HEK293 (cell line): ENCODE results near the gene SPDYE4.

Experiments
- CTCF ChIA-PET: fragments of 350-600 bp; formaldehyde crosslinking; extraction: SDS; loops from one replicate; lab custom pipeline; 2021; ENCODE audit warnings: antibody characterized with exemption; lab: Yijun Ruan, JAX
- POLR2A ChIA-PET: fragments of 300-600 bp; formaldehyde crosslinking; extraction: SDS; loops from one replicate; lab custom pipeline; 2020; ENCODE audit warnings: antibody characterized with exemption, inconsistent platforms; lab: Yijun Ruan, JAX
- H3K27ac ChIP-seq: fragments of 200-500 bp; sonication (Bioruptor generic); 2 replicates; pipeline ENCODE4 v1.5.1; 2014; ENCODE audit warnings: low read depth, low read length, control low read depth, inconsistent platforms; ENCODE audit errors: extremely low read depth
- H3K36me3 ChIP-seq, 2 experiments: fragments of 200-500 bp in 1 of 2; sonication (Bioruptor generic) in 1 of 2; 1 replicate in 1 of 2; 2 replicates in 1 of 2; pipeline ENCODE4 v1.5.1; 2014 to 2017; ENCODE audit warnings: inconsistent platforms in 2 of 2, low read length in 2 of 2; ENCODE audit not compliant: control insufficient read depth in 2 of 2, insufficient read depth in 1 of 2
- H3K4me1 ChIP-seq: fragments of 200-500 bp; sonication (Bioruptor generic); 2 replicates; pipeline ENCODE4 v1.5.1; 2014; ENCODE audit warnings: mild to moderate bottlenecking, low read length, inconsistent platforms; ENCODE audit not compliant: control insufficient read depth, insufficient read depth
- H3K4me3 ChIP-seq: 2 replicates; pipeline ENCODE4 v1.5.1; 2011; ENCODE audit warnings: low read depth, mild to moderate bottlenecking, control low read depth, low read length, moderate library complexity
- H3K9me3 ChIP-seq: fragments of 200-500 bp; sonication (Bioruptor generic); 2 replicates; pipeline ENCODE4 v1.5.1; 2014; ENCODE audit warnings: low read depth, low read length, inconsistent platforms; ENCODE audit not compliant: control insufficient read depth, insufficient read depth
- MYNN ChIP-seq: fragments of 450-650 bp; formaldehyde crosslinking; IDR thresholded peaks from 2 replicates; pipeline ENCODE4 v1.5.1; 2016; ENCODE audit warnings: missing biosample characterization, missing genetic modification characterization, borderline replicate concordance
- REPIN1 ChIP-seq: fragments of 450-650 bp; formaldehyde crosslinking; IDR thresholded peaks from 2 replicates; pipeline ENCODE4 v1.5.1; 2017; ENCODE audit warnings: missing biosample characterization, missing genetic modification characterization, low read depth
- REST ChIP-seq: fragments of 450-650 bp; formaldehyde crosslinking; IDR thresholded peaks from 2 replicates; pipeline ENCODE4 v1.5.1; 2016; ENCODE audit warnings: missing biosample characterization, missing genetic modification characterization
- SETDB1 ChIP-seq: IDR thresholded peaks from one replicate; pipeline ENCODE4 v1.6.1; 2017; ENCODE audit warnings: mild to moderate bottlenecking, low read length, moderate library complexity, mixed read lengths; ENCODE audit not compliant: insufficient read length
- ZBTB11 ChIP-seq: fragments of 450-650 bp; formaldehyde crosslinking; conservative IDR thresholded peaks from 2 replicates; pipeline ENCODE4 v1.5.1; 2016; ENCODE audit warnings: low read depth, missing biosample characterization, missing genetic modification characterization
- ZNF138 ChIP-seq: fragments of 450-650 bp; formaldehyde crosslinking; IDR thresholded peaks from 2 replicates; pipeline ENCODE4 v1.5.1; 2016; ENCODE audit warnings: missing biosample characterization, missing genetic modification characterization, borderline replicate concordance
- ZNF140 ChIP-seq: fragments of 450-650 bp; formaldehyde crosslinking; IDR thresholded peaks from 2 replicates; pipeline ENCODE4 v1.5.1; 2016; ENCODE audit warnings: missing biosample characterization, missing genetic modification characterization
- ZNF146 ChIP-seq: fragments of 450-650 bp; formaldehyde crosslinking; IDR thresholded peaks from 2 replicates; pipeline ENCODE4 v1.5.1; 2016; ENCODE audit warnings: missing biosample characterization, missing genetic modification characterization
- ZNF354C ChIP-seq: fragments of 450-650 bp; formaldehyde crosslinking; IDR thresholded peaks from 2 replicates; pipeline ENCODE4 v1.5.1; 2016; ENCODE audit warnings: missing biosample characterization, missing genetic modification characterization, low read depth, borderline replicate concordance
- ZNF449 ChIP-seq: fragments of 450-650 bp; formaldehyde crosslinking; IDR thresholded peaks from 2 replicates; pipeline ENCODE4 v1.5.1; 2017; ENCODE audit warnings: missing biosample characterization, mild to moderate bottlenecking, missing genetic modification characterization, moderate library complexity
- ZNF580 ChIP-seq: fragments of 450-650 bp; formaldehyde crosslinking; IDR thresholded peaks from 2 replicates; pipeline ENCODE4 v1.5.1; 2016; ENCODE audit warnings: missing biosample characterization, missing genetic modification characterization
- ZNF623 ChIP-seq: fragments of 450-650 bp; formaldehyde crosslinking; IDR thresholded peaks from 2 replicates; pipeline ENCODE4 v1.5.1; 2016; ENCODE audit warnings: missing biosample characterization, missing genetic modification characterization
- ZNF660 ChIP-seq: fragments of 450-650 bp; IDR thresholded peaks from 2 replicates; pipeline ENCODE4 v1.5.1; 2018; ENCODE audit warnings: missing biosample characterization, mild to moderate bottlenecking, missing genetic modification characterization
- ZNF664 ChIP-seq: fragments of 450-650 bp; formaldehyde crosslinking; IDR thresholded peaks from 2 replicates; pipeline ENCODE4 v1.5.1; 2016; ENCODE audit warnings: missing biosample characterization, missing genetic modification characterization
- ZNF677 ChIP-seq: fragments of 450-650 bp; IDR thresholded peaks from 2 replicates; pipeline ENCODE4 v1.5.0; 2018; ENCODE audit warnings: missing biosample characterization, mild to moderate bottlenecking, missing genetic modification characterization, moderate library complexity
- ZNF837 ChIP-seq: fragments of 450-650 bp; formaldehyde crosslinking; IDR thresholded peaks from 2 replicates; pipeline ENCODE4 v1.5.1; 2016; ENCODE audit warnings: missing biosample characterization, missing genetic modification characterization

The SPDYE4 gene

GRCh38 chr17:8792646-8793045, 34.3 kb upstream of the SPDYE4 start:
- Histone ChIP-seq H3K9me3 (no peaks in the 10 kb centered on the region), H3K27ac (no peak overlapping the region), H3K36me3 (no peaks in the 10 kb centered on the region), H3K4me1 (no peaks in the 10 kb centered on the region), H3K4me3 (no peak overlapping the region)
- CTCF ChIA-PET = interaction anchor here (0.6 to 1.2 kb wide), 3 partner anchors 101 to 528 kb away, joined by 3 to 4 read pairs (median 3); no protein-coding TSS in a partner anchor
- POLR2A ChIA-PET = no interaction called here
- TF ChIP-seq ZNF677 (tag by site-specific recombination) = no peak
- TF ChIP-seq ZNF660 = no peak
- TF ChIP-seq REST = no peak
- no peak for TF ChIP-seq REPIN1 (tag by site-specific recombination)
- no peak for TF ChIP-seq ZNF138
- no peak for TF ChIP-seq ZNF354C (tag by site-specific recombination)

GRCh38 chr17:8791910-8792270, 33.5 kb upstream of the SPDYE4 start:
- H3K36me3 ChIP-seq = no peaks in the 10 kb centered on the region
- ChIA-PET CTCF (interaction anchor here (1.2 kb wide), 1 partner anchor 108 kb away, joined by 4 read pairs; no protein-coding TSS in a partner anchor), POLR2A (no interaction called here)
- TF ChIP-seq SETDB1 = peak; percentile 84
- TF ChIP-seq ZNF140 (tag by site-specific recombination) = peak; percentile 40; the same call in 1 of the 2 replicates
- TF ChIP-seq ZNF449 (tag by site-specific recombination) = peak; percentile 98
- no peak for TF ChIP-seq ZNF660
- no peak overlapping the region for H3K4me3 ChIP-seq
- no peaks in the 10 kb centered on the region for H3K9me3 ChIP-seq
- H3K27ac ChIP-seq = no peak overlapping the region
- H3K4me1 ChIP-seq = no peaks in the 10 kb centered on the region

GRCh38 chr17:8791248-8791909, 33.0 kb upstream of the SPDYE4 start:
- H3K4me3 ChIP-seq = no peak overlapping the region
- TF ChIP-seq ZNF146 (peak; percentile 84), ZNF837 (tag by site-specific recombination) (no peak), ZNF664 (tag by site-specific recombination) (no peak), MYNN (tag by site-specific recombination) (no peak), ZNF623 (tag by site-specific recombination) (no peak), ZNF580 (tag by site-specific recombination) (0 out of 2 replicates have a peak, but pooled peaks have one; percentile 14), ZBTB11 (tag by site-specific recombination) (no peak)
- no peaks in the 10 kb centered on the region for H3K9me3 ChIP-seq
- H3K4me1 ChIP-seq = no peaks in the 10 kb centered on the region
- no peaks in the 10 kb centered on the region for H3K36me3 ChIP-seq
- CTCF ChIA-PET = interaction anchor here (0.6 kb wide), 1 partner anchor 45 kb away, joined by 3 read pairs; no protein-coding TSS in a partner anchor
- H3K27ac ChIP-seq = no peak overlapping the region
- POLR2A ChIA-PET = no interaction called here
